D341Med (cell line): Measurements from ENCODE around the gene STRADA.

Source experiments
- DNase-seq: peaks from one replicate; pipeline ENCODE4 v3.0.0; 2012; ENCODE audit warnings: low spot score

The STRADA gene

GRCh38 chr17:63700528-63701455, 40.8 kb downstream of the STRADA start:
- DNase-seq = peak; percentile 86

GRCh38 chr17:63699638-63700527, 41.7 kb downstream of the STRADA start, which contains the start of gene LIMD2:
Gene LIMD2, minus strand, starts transcription at chr17:63700125. Its CDS starts 827 bp downstream, at chr17:63699298.
- peak; percentile 98 for DNase-seq

- peak; percentile 53 for DNase-seq
Observed at GRCh38 chr17:63698886-63699637, 42.5 kb downstream of the STRADA start.

- DNase-seq = no peak
Observed at GRCh38 chr17:63698381-63698885, 43.2 kb downstream of the STRADA start.

- peak; percentile 78 for DNase-seq
Observed at GRCh38 chr17:63697341-63698286, 44.0 kb downstream of the STRADA start.

GRCh38 chr17:63696381-63696961, 45.1 kb downstream of the STRADA start:
- peak; percentile 60 for DNase-seq

- DNase-seq = no peak
Observed at GRCh38 chr17:63695889-63696288, 45.7 kb downstream of the STRADA start.

GRCh38 chr17:63694950-63695773, 46.4 kb downstream of the STRADA start:
- no peak for DNase-seq

GRCh38 chr17:63694229-63694949, 47.2 kb downstream of the STRADA start:
- DNase-seq = peak; percentile 90

GRCh38 chr17:63693411-63694113, 48.0 kb downstream of the STRADA start:
- no peak for DNase-seq

- peak; percentile 62 for DNase-seq
Observed at GRCh38 chr17:63692195-63692816, 49.3 kb downstream of the STRADA start.

GRCh38 chr17:63689479-63689878, 52.1 kb downstream of the STRADA start:
- DNase-seq = no peak

- no peak for DNase-seq
Observed at GRCh38 chr17:63688396-63689020, 53.1 kb downstream of the STRADA start.

- DNase-seq = peak; percentile 81
Observed at GRCh38 chr17:63686138-63686685, 55.4 kb downstream of the STRADA start.

- DNase-seq = no peak
Observed at GRCh38 chr17:63685578-63685977, 56.0 kb downstream of the STRADA start.

GRCh38 chr17:63685041-63685440, 56.6 kb downstream of the STRADA start:
- no peak for DNase-seq

- no peak for DNase-seq
Observed at GRCh38 chr17:63682981-63683380, 58.6 kb downstream of the STRADA start.
